Ovary (tissue), 3 donors: ENCODE results near the gene PCDHGA9.

Experiments
- POLR2A ChIP-seq: fragments of 450-650 bp; IDR thresholded peaks from one replicate; pipeline ENCODE4 v1.6.1; 2017; ENCODE audit warnings: antibody characterized with exemption, mild to moderate bottlenecking, moderate library complexity
- TF ChIP-seq, protein P1 (sequence below), 3 donors: fragments of 450-650 bp in 2 of 3; fragments of 200-600 bp in 1 of 3; IDR thresholded peaks; one replicate each; pipeline versions ENCODE4 v1.5.1 to v1.8.0; 2016 to 2022; ENCODE audit warnings: antibody characterized with exemption in 3 of 3, mild to moderate bottlenecking in 1 of 3
- donor health status: DM: no; HTN: no; CAD: no.

DNA sequence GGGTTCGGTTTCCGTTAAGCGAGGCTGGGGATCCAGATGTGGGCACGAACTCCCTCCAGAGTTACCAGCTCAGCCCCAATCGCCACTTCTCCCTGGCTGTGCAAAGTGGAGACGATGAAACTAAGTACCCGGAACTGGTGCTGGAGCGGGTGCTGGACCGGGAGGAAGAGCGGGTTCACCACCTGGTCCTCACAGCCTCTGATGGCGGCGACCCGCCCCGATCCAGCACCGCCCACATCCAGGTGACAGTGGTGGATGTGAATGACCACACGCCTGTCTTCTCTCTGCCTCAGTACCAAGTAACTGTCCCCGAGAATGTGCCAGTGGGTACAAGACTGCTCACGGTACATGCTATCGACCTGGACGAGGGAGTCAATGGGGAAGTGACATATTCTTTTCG, 19.2 kb upstream of the PCDHGA9 start:
- TF ChIP-seq, protein P1, sequence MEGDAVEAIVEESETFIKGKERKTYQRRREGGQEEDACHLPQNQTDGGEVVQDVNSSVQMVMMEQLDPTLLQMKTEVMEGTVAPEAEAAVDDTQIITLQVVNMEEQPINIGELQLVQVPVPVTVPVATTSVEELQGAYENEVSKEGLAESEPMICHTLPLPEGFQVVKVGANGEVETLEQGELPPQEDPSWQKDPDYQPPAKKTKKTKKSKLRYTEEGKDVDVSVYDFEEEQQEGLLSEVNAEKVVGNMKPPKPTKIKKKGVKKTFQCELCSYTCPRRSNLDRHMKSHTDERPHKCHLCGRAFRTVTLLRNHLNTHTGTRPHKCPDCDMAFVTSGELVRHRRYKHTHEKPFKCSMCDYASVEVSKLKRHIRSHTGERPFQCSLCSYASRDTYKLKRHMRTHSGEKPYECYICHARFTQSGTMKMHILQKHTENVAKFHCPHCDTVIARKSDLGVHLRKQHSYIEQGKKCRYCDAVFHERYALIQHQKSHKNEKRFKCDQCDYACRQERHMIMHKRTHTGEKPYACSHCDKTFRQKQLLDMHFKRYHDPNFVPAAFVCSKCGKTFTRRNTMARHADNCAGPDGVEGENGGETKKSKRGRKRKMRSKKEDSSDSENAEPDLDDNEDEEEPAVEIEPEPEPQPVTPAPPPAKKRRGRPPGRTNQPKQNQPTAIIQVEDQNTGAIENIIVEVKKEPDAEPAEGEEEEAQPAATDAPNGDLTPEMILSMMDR (IDR thresholded peaks at IDR 0.05) = no peak
- TF ChIP-seq POLR2A = no peak
